ENCODE results near the gene EARS2.
"Not testable (repeated sequence)": the region's sequence is repeated elsewhere in the genome, so short reads cannot be mapped to it uniquely, and the experiment has no call there.

The EARS2 gene

DNA sequence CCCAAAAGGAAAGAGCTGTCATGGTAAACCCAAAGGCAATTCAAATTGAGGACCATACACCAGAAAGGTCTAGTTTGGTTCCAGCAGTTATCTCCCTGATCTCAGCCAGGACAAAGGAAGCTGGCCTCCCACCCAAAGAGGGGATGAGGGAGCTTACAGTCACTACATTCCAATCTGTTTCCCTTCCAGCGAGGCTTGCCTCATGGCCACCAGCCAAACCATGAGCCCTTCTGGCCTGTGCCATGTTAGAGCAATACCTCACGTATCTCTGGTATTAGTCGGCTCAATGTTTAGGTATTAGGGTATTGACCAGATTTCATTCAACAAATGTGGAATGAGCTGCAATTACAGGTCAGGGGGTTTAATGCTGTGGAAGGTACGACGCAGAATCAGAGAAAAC is 30.6 kb upstream of the EARS2 start:
- H3K4me1 ChIP-seq (ENCODE audit: insufficient read depth, low read length): no peaks in the 10 kb centered on the region
- peaks cover 59% of the 10 kb centered on the region for H4K20me1 ChIP-seq (ENCODE audit: insufficient read depth, low read length)
- no peaks in the 10 kb centered on the region for H3K9me3 ChIP-seq (ENCODE audit: insufficient read depth, low read length, severe bottlenecking)
- DNase-seq (no peak), ATAC-seq (ENCODE audit: insufficient read depth, low read depth) (no peak)
- no peak overlapping the region for H3K4me2 ChIP-seq (ENCODE audit: insufficient read depth, low read length)
- TF ChIP-seq CTCF (IDR thresholded peaks at IDR 0.05; ENCODE audit: borderline replicate concordance, extremely low read depth, low read length, poor library complexity, severe bottlenecking): no peak
- TF ChIP-seq EZH2 (IDR thresholded peaks at IDR 0.05; ENCODE audit: borderline replicate concordance, low read depth, low read length, severe bottlenecking): no peak
- H3K27me3 ChIP-seq (ENCODE audit: insufficient read depth, low read length, poor library complexity): no peaks in the 10 kb centered on the region
- H3K9ac ChIP-seq (ENCODE audit: low read depth, low read length): no peak overlapping the region
- H3K27ac ChIP-seq (ENCODE audit: low read length): no peak overlapping the region
- peaks cover 63% of the 10 kb centered on the region for H3K79me2 ChIP-seq (ENCODE audit: insufficient read depth, low read length)
- H3K36me3 ChIP-seq (ENCODE audit: insufficient read depth, low read length): peaks cover 81% of the 10 kb centered on the region
- no peak overlapping the region for H2AFZ ChIP-seq (ENCODE audit: low read depth, low read length)
- H3K4me3 ChIP-seq (ENCODE audit: low read depth in 1 of 2, low read length in 2 of 2): no peak overlapping the region

DNA sequence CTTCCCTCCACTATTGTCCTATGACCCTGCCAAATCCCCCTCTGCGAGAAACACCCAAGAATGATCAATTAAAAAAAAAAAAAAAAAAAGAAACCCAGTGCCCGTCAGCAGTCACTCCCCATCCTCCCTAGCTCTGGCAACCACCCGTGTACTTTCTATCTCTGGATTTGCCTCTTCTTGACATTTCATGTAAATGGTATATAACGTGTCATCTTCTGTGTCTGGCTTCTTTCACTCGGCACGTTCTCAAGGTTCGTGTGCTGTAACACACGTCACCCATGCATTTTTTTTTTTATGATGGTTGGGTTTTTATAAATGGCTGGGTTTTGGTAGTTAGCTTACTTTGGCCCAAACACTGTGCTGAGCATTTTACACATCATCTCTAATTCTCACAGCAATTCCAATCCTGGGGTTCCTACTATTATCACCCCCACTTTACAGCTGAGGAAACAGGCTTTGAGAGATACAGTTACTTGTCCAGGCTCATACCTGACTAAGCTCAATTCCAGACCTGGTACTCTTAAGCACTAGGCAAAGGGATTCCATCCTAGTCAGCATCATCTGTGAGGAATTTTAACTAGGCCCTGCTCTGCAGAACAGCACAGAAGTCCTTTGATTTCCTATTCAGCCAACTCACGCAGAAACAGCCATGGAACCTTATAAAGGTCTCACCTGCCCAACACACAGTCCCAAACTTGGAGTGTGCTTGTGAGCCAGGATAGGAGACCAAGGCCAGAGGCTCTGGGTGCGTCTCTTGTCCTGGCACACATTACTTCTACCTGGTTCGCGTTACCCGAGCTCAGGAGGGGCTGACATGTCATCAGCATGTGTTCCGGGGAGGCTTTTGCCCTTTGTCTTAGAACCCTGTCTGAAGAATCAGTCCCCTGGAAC is 27.3 kb upstream of the EARS2 start:
- Histone ChIP-seq H3K27ac (ENCODE audit: low read length) (no peak overlapping the region), H3K4me1 (ENCODE audit: insufficient read depth, low read length) (no peaks in the 10 kb centered on the region), H3K9me3 (ENCODE audit: insufficient read depth, low read length, severe bottlenecking) (no peaks in the 10 kb centered on the region), H2AFZ (ENCODE audit: low read depth, low read length) (no peak overlapping the region), H3K79me2 (ENCODE audit: insufficient read depth, low read length) (peaks cover 30% of the 10 kb centered on the region), H3K27me3 (ENCODE audit: insufficient read depth, low read length, poor library complexity) (no peaks in the 10 kb centered on the region), H4K20me1 (ENCODE audit: insufficient read depth, low read length) (peaks cover 26% of the 10 kb centered on the region), H3K9ac (ENCODE audit: low read depth, low read length) (no peak overlapping the region), H3K36me3 (ENCODE audit: insufficient read depth, low read length) (peaks cover 78% of the 10 kb centered on the region), H3K4me3 (ENCODE audit: low read depth in 1 of 2, low read length in 2 of 2) (no peak overlapping the region), H3K4me2 (ENCODE audit: insufficient read depth, low read length) (no peak overlapping the region)
- no peak for DNase-seq
- no peak for TF ChIP-seq EZH2 (IDR thresholded peaks at IDR 0.05; ENCODE audit: borderline replicate concordance, low read depth, low read length, severe bottlenecking)
- TF ChIP-seq CTCF (IDR thresholded peaks at IDR 0.05; ENCODE audit: borderline replicate concordance, extremely low read depth, low read length, poor library complexity, severe bottlenecking): no peak
- ATAC-seq (ENCODE audit: insufficient read depth, low read depth): no peak

- not testable (repeated sequence) for ATAC-seq (ENCODE audit: insufficient read depth, low read depth); H3K4me2 ChIP-seq (ENCODE audit: insufficient read depth, low read length); H2AFZ ChIP-seq (ENCODE audit: low read depth, low read length); H3K4me1 ChIP-seq (ENCODE audit: insufficient read depth, low read length); H3K9ac ChIP-seq (ENCODE audit: low read depth, low read length); DNase-seq; H3K4me3 ChIP-seq (ENCODE audit: low read depth in 1 of 2, low read length in 2 of 2); H3K27me3 ChIP-seq (ENCODE audit: insufficient read depth, low read length, poor library complexity); H3K9me3 ChIP-seq (ENCODE audit: insufficient read depth, low read length, severe bottlenecking); H3K27ac ChIP-seq (ENCODE audit: low read length)
- Histone ChIP-seq H4K20me1 (ENCODE audit: insufficient read depth, low read length) (peaks cover 19% of the 10 kb centered on the region), H3K79me2 (ENCODE audit: insufficient read depth, low read length) (peaks cover 18% of the 10 kb centered on the region), H3K36me3 (ENCODE audit: insufficient read depth, low read length) (peaks cover 75% of the 10 kb centered on the region)
Measured at GRCh38 chr16:23583271-23583670, 26.1 kb upstream of the EARS2 start.

GRCh38 chr16:23581764-23582163 is 24.6 kb upstream of the EARS2 start:
- DNase-seq: no peak
- Histone ChIP-seq H3K4me1 (ENCODE audit: insufficient read depth, low read length) (no peaks in the 10 kb centered on the region), H3K36me3 (ENCODE audit: insufficient read depth, low read length) (peaks cover 70% of the 10 kb centered on the region), H3K4me2 (ENCODE audit: insufficient read depth, low read length) (no peak overlapping the region), H3K27ac (ENCODE audit: low read length) (no peak overlapping the region), H3K79me2 (ENCODE audit: insufficient read depth, low read length) (peaks cover 4% of the 10 kb centered on the region; the same call in 1 of the 2 replicates), H3K4me3 (ENCODE audit: low read depth in 1 of 2, low read length in 2 of 2) (no peak overlapping the region), H3K9ac (ENCODE audit: low read depth, low read length) (no peak overlapping the region), H3K27me3 (ENCODE audit: insufficient read depth, low read length, poor library complexity) (no peaks in the 10 kb centered on the region), H2AFZ (ENCODE audit: low read depth, low read length) (no peak overlapping the region), H4K20me1 (ENCODE audit: insufficient read depth, low read length) (peaks cover 15% of the 10 kb centered on the region), H3K9me3 (ENCODE audit: insufficient read depth, low read length, severe bottlenecking) (no peaks in the 10 kb centered on the region)
- no peak for TF ChIP-seq EZH2 (IDR thresholded peaks at IDR 0.05; ENCODE audit: borderline replicate concordance, low read depth, low read length, severe bottlenecking)
- no peak for TF ChIP-seq CTCF (IDR thresholded peaks at IDR 0.05; ENCODE audit: borderline replicate concordance, extremely low read depth, low read length, poor library complexity, severe bottlenecking)
- ATAC-seq (ENCODE audit: insufficient read depth, low read depth): no peak

Data from DND-41 (cell line).